ENCODE measurements around the gene NID1. TPM values are rescaled to one million over a fixed set of nuclear protein-coding genes. Genes with fewer than 3 reads are reported as not detected.
"Not testable (repeated sequence)": the region's sequence is repeated elsewhere in the genome, so short reads cannot be mapped to it uniquely, and the experiment has no call there.

Gene NID1
- total RNA-seq, 1 donor from 2014 or later: 107 TPM

DNA sequence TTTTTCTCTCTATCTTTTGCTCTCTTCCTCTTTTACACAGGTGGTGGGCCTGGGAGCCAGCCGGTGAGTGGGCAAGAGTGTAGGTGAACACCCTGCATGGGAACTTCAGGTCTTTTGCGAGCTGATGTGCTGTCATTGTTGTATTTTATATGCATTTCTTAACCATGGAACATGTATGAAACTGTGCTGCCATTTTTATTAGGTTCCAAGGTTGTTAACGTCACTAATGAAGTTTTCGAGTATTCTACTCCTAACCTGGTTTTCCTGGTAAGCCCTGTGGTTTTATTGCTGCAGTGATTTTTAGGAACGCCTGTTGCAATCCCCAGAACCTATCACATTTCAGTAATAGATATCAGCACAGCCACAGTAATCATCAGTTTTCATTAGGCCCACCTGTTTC is 14.8 kb upstream of the NID1 start:
- Histone ChIP-seq H3K4me1 (ENCODE audit: control insufficient read depth in 3 of 3, insufficient read depth in 3 of 3, low read length in 3 of 3) (no peaks in the 10 kb centered on the region), H3K36me3 (ENCODE audit: control insufficient read depth in 3 of 3, insufficient read depth in 3 of 3, low read length in 3 of 3) (no peaks in the 10 kb centered on the region), H3K27me3 (ENCODE audit: control insufficient read depth in 3 of 3, insufficient read depth in 3 of 3, low read length in 3 of 3) (no peaks in the 10 kb centered on the region), H3K9ac (ENCODE audit: low read depth in 1 of 3, low read length in 3 of 3) (no peak overlapping the region), H3K27ac (ENCODE audit: low read depth, low read length) (no peak overlapping the region), H3K9me3 (ENCODE audit: control insufficient read depth in 3 of 3, low read length in 3 of 3) (no peaks in the 10 kb centered on the region), H3K4me3 (ENCODE audit: low read length in 3 of 3) (no peak overlapping the region)

DNA sequence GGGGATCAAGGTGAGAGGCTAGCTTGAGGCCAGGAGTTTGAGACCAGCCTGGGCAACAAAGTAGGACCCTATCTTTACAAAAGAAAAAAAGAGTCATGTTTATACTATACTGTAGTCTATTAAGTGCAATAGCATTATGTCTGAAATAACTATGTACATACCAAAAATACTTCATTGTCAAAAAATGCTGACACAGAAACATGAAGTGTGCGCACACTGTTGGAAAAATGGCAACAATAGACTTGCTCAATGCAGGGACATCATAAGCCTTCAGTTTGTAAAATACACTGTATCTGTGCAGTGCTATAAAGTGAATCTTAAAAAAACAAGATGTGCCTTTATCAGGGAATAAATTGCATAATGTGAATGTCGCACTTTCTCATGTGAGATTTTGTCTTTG is 14.1 kb upstream of the NID1 start:
- Histone ChIP-seq H3K27me3 (ENCODE audit: control insufficient read depth in 3 of 3, insufficient read depth in 3 of 3, low read length in 3 of 3) (no peaks in the 10 kb centered on the region), H3K9me3 (ENCODE audit: control insufficient read depth in 3 of 3, low read length in 3 of 3) (no peaks in the 10 kb centered on the region), H3K36me3 (ENCODE audit: control insufficient read depth in 3 of 3, insufficient read depth in 3 of 3, low read length in 3 of 3) (no peaks in the 10 kb centered on the region), H3K4me1 (ENCODE audit: control insufficient read depth in 3 of 3, insufficient read depth in 3 of 3, low read length in 3 of 3) (no peaks in the 10 kb centered on the region), H3K4me3 (ENCODE audit: low read length in 3 of 3) (no peak overlapping the region), H3K9ac (ENCODE audit: low read depth in 1 of 3, low read length in 3 of 3) (no peak overlapping the region), H3K27ac (ENCODE audit: low read depth, low read length) (no peak overlapping the region)

DNA sequence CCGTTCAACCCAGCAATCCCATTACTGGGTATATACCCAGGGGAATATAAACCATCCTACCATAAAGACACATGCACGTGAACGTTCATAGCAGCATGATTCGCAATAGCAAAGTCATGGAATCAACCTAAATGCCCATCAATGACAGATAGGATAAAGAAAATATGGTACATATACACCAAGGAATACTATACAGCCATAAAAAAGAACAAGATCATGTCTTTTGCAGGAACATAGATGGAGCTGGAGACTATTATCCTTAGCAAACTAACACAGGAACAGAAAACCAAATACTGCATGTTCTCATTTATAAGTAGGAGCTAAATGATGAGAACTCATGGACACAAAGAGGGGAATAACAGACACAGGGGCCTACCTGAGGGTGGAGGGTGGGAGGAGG is 13.2 kb upstream of the NID1 start:
- H3K36me3 ChIP-seq (ENCODE audit: control insufficient read depth in 3 of 3, insufficient read depth in 3 of 3, low read length in 3 of 3); H3K4me1 ChIP-seq (ENCODE audit: control insufficient read depth in 3 of 3, insufficient read depth in 3 of 3, low read length in 3 of 3); H3K27ac ChIP-seq (ENCODE audit: low read depth, low read length); H3K9me3 ChIP-seq (ENCODE audit: control insufficient read depth in 3 of 3, low read length in 3 of 3); H3K27me3 ChIP-seq (ENCODE audit: control insufficient read depth in 3 of 3, insufficient read depth in 3 of 3, low read length in 3 of 3); H3K4me3 ChIP-seq (ENCODE audit: low read length in 3 of 3); H3K9ac ChIP-seq (ENCODE audit: low read depth in 1 of 3, low read length in 3 of 3): not testable (repeated sequence)

DNA sequence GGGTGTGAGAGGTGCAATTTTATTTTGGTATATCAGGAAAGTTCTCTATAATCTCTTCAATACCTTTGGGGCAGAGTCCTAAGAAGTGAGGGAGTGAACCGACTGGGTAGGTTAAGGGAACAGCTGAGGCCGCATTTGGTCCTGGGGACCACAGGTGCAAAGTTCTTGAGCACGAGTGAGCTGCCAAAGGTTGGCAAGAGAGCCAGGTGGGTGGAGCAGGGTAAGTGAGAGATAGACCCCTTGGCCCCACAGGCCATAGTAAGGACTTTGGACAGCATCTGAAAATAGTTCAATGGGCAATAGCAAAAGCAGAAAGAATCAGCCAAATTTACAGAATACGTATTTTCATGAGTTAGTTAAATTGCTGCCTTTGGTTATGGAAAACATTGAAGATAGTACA is 11.0 kb upstream of the NID1 start:
- Histone ChIP-seq H3K27ac (ENCODE audit: low read depth, low read length) (no peak overlapping the region), H3K4me3 (ENCODE audit: low read length in 3 of 3) (no peak overlapping the region), H3K27me3 (ENCODE audit: control insufficient read depth in 3 of 3, insufficient read depth in 3 of 3, low read length in 3 of 3) (no peaks in the 10 kb centered on the region), H3K36me3 (ENCODE audit: control insufficient read depth in 3 of 3, insufficient read depth in 3 of 3, low read length in 3 of 3) (no peaks in the 10 kb centered on the region), H3K9me3 (ENCODE audit: control insufficient read depth in 3 of 3, low read length in 3 of 3) (peaks cover under 1 to 1% (median under 1%) of the 10 kb centered on the region in 3 donors), H3K9ac (ENCODE audit: low read depth in 1 of 3, low read length in 3 of 3) (no peak overlapping the region), H3K4me1 (ENCODE audit: control insufficient read depth in 3 of 3, insufficient read depth in 3 of 3, low read length in 3 of 3) (no peaks in the 10 kb centered on the region)

DNA sequence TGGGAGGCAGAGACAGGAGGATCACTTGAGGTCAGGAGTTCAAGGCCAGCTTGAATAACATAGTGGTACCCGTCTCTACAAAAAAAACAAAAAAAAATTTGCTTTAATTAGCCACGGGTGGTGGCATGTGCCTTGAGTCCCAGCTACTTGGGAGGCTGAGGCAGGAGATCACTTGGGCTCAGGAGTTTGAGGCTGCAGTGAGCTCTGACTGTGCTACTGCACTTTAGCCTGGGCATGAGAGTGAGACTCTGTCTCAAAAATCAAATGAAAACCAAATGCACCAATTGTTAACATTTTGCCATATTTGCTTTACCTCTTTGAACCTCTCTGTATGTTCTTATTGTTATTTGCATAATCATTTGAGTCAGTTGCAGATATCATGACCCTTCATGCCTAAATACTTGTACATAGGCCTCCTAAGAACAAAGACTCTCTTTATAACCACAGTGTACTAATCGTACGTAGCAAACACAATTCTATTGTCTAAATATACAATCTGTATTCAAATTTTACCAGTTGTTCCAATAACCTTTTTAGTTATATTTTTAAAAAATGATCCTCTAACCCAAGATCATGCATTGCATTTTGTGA is 8.5 kb upstream of the NID1 start:
- H3K4me1 ChIP-seq (ENCODE audit: control insufficient read depth in 3 of 3, insufficient read depth in 3 of 3, low read length in 3 of 3): no peaks in the 10 kb centered on the region
- peaks cover 3 to 4% (median 4%) of the 10 kb centered on the region in 3 donors for H3K9me3 ChIP-seq (ENCODE audit: control insufficient read depth in 3 of 3, low read length in 3 of 3)
- no peak overlapping the region for H3K27ac ChIP-seq (ENCODE audit: low read depth, low read length)
- no peaks in the 10 kb centered on the region for H3K36me3 ChIP-seq (ENCODE audit: control insufficient read depth in 3 of 3, insufficient read depth in 3 of 3, low read length in 3 of 3)
- H3K4me3 ChIP-seq (ENCODE audit: low read length in 3 of 3): no peak overlapping the region
- no peaks in the 10 kb centered on the region for H3K27me3 ChIP-seq (ENCODE audit: control insufficient read depth in 3 of 3, insufficient read depth in 3 of 3, low read length in 3 of 3)
- H3K9ac ChIP-seq (ENCODE audit: low read depth in 1 of 3, low read length in 3 of 3): no peak overlapping the region

DNA sequence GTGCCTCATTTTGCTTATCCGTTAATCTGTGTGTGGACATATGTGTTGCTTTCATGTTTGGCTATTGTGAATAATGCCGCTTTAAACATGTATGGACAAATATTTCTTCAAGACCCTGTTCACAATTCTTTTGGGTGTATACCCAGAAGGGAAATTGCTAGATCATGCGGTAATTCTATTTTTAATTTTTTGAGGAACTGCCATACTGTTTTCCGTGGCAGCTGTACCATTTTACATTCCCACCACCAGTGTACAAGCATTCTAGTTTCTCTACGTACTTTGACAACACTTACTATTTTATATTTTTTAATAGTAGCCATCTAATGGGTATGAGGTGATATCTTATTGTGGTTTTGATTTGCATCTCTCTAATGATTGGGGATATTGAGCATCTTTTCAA is 7.1 kb upstream of the NID1 start:
- no peak overlapping the region for H3K27ac ChIP-seq (ENCODE audit: low read depth, low read length)
- H3K9ac ChIP-seq (ENCODE audit: low read depth in 1 of 3, low read length in 3 of 3): no peak overlapping the region
- no peak overlapping the region for H3K4me3 ChIP-seq (ENCODE audit: low read length in 3 of 3)
- H3K27me3 ChIP-seq (ENCODE audit: control insufficient read depth in 3 of 3, insufficient read depth in 3 of 3, low read length in 3 of 3): no peaks in the 10 kb centered on the region
- no peaks in the 10 kb centered on the region for H3K36me3 ChIP-seq (ENCODE audit: control insufficient read depth in 3 of 3, insufficient read depth in 3 of 3, low read length in 3 of 3)
- H3K4me1 ChIP-seq (ENCODE audit: control insufficient read depth in 3 of 3, insufficient read depth in 3 of 3, low read length in 3 of 3): no peaks in the 10 kb centered on the region
- peaks cover 3 to 4% (median 4%) of the 10 kb centered on the region in 3 donors for H3K9me3 ChIP-seq (ENCODE audit: control insufficient read depth in 3 of 3, low read length in 3 of 3)

DNA sequence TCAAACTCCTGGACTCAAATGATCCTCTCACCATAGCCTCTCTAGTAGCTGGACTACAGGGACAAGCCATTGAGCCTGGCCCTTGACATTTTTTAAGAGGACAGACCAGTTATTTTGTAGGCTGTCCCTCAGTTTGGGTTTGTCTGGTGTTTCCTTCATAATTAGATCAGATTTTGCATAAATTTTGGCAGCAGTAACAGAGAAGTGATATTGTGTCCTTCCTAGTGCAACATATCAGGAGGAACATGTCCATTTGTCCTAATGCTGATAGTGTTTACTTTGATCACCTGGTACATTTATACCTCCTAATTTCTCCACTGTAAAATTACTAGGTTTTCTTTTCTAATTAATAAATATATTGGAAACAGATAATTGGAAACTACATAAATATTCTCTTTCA is 5.9 kb upstream of the NID1 start:
- Histone ChIP-seq H3K4me3 (ENCODE audit: low read length in 3 of 3) (no peak overlapping the region), H3K4me1 (ENCODE audit: control insufficient read depth in 3 of 3, insufficient read depth in 3 of 3, low read length in 3 of 3) (peaks cover 0 to 3% (median 3%) of the 10 kb centered on the region in 3 donors), H3K27ac (ENCODE audit: low read depth, low read length) (no peak overlapping the region), H3K36me3 (ENCODE audit: control insufficient read depth in 3 of 3, insufficient read depth in 3 of 3, low read length in 3 of 3) (no peaks in the 10 kb centered on the region), H3K9ac (ENCODE audit: low read depth in 1 of 3, low read length in 3 of 3) (no peak overlapping the region), H3K9me3 (ENCODE audit: control insufficient read depth in 3 of 3, low read length in 3 of 3) (peaks cover 3 to 4% (median 4%) of the 10 kb centered on the region in 3 donors), H3K27me3 (ENCODE audit: control insufficient read depth in 3 of 3, insufficient read depth in 3 of 3, low read length in 3 of 3) (peaks cover 0 to under 1% (median under 1%) of the 10 kb centered on the region in 3 donors)

DNA sequence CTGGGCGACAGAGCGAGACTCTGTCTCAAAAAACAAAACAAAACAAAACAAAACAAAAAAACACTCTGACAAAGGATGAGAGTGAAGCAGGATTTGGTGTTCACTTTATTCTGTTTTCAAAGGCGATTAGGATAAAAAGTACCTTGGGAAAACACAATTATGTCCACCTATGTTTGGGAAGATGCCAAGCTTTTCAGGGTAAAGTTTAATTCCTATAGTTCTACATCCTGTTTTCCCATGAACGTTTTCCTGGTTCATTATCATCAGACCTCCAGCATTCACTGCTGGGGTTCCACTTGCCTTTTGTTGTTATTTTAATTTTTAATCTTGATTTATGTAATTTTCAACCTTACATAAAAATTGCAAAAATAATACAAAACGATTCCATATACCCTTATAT is 4.9 kb upstream of the NID1 start:
- H3K4me1 ChIP-seq (ENCODE audit: control insufficient read depth in 3 of 3, insufficient read depth in 3 of 3, low read length in 3 of 3): peaks cover 3 to 10% (median 6%) of the 10 kb centered on the region in 3 donors
- H3K36me3 ChIP-seq (ENCODE audit: control insufficient read depth in 3 of 3, insufficient read depth in 3 of 3, low read length in 3 of 3): no peaks in the 10 kb centered on the region
- no peak overlapping the region for H3K27ac ChIP-seq (ENCODE audit: low read depth, low read length)
- no peak overlapping the region for H3K4me3 ChIP-seq (ENCODE audit: low read length in 3 of 3)
- peaks cover 7 to 9% (median 8%) of the 10 kb centered on the region in 3 donors for H3K27me3 ChIP-seq (ENCODE audit: control insufficient read depth in 3 of 3, insufficient read depth in 3 of 3, low read length in 3 of 3)
- no peak overlapping the region for H3K9ac ChIP-seq (ENCODE audit: low read depth in 1 of 3, low read length in 3 of 3)
- H3K9me3 ChIP-seq (ENCODE audit: control insufficient read depth in 3 of 3, low read length in 3 of 3): peaks cover 3 to 4% (median 4%) of the 10 kb centered on the region in 3 donors

DNA sequence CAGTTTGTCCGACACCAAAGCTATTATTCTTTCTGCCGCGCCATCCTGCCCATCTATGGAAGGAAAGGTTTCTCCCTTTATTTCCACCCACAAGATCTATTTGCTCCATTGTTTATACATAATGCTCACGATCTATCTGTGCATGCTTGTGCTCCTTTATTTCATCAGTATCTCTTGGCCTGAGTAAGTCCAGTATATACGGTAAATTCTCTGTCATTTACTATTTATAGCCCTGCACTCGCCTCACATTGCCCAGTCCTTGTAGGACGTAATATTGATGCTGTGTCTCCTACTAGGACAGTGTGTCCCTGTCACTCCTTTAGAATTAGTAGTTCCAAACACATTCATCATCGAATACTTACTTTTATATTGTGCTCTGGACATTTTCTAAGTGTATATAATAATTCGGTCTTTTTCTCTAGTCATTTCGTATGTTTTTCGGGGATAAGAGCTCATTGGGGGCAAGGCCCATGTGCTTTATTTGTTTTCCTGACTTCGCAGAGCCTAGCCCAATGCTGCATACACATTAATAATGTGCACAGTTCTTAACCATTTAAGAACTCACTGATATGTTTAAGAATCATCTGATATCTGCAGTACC is 3.1 kb upstream of the NID1 start:
- peaks cover 14 to 22% (median 19%) of the 10 kb centered on the region in 3 donors for H3K27me3 ChIP-seq (ENCODE audit: control insufficient read depth in 3 of 3, insufficient read depth in 3 of 3, low read length in 3 of 3)
- H3K27ac ChIP-seq (ENCODE audit: low read depth, low read length): no peak overlapping the region
- peaks cover 3 to 4% (median 4%) of the 10 kb centered on the region in 3 donors for H3K9me3 ChIP-seq (ENCODE audit: control insufficient read depth in 3 of 3, low read length in 3 of 3)
- H3K4me1 ChIP-seq (ENCODE audit: control insufficient read depth in 3 of 3, insufficient read depth in 3 of 3, low read length in 3 of 3): peaks cover 7 to 20% (median 13%) of the 10 kb centered on the region in 3 donors
- H3K4me3 ChIP-seq (ENCODE audit: low read length in 3 of 3): no peak overlapping the region
- H3K9ac ChIP-seq (ENCODE audit: low read depth in 1 of 3, low read length in 3 of 3): no peak overlapping the region
- no peaks in the 10 kb centered on the region for H3K36me3 ChIP-seq (ENCODE audit: control insufficient read depth in 3 of 3, insufficient read depth in 3 of 3, low read length in 3 of 3)

DNA sequence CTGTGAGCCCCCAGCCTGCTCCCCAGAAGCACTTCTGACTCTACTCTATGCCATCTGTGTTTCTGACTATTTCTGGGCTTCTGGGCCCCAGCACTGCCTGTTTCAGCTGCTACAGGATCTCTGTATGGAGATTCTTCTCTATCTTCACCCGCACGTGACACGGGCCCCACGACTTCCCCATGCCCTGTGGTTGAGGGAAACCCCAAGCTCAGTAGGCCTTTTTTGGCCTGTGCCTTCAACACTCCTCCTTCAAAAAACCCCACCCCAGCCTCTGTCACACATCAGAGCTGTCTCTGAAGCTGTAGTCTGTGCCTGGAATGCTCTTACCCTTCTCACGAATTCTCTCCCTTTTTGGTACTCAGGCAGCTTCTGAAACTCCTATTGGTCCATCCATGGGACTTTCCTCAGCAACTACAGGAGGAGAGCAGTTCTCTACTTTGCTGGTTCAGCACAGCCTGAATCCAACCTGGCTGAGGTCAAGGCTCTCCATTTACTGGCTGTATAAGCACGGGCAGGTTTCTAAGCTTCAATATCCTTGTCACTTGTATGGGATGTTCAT is 2.0 kb upstream of the NID1 start:
- peak overlapping the region; percentile 81 for H3K27ac ChIP-seq (ENCODE audit: low read depth, low read length)
- peaks cover 14 to 22% (median 19%) of the 10 kb centered on the region in 3 donors for H3K27me3 ChIP-seq (ENCODE audit: control insufficient read depth in 3 of 3, insufficient read depth in 3 of 3, low read length in 3 of 3)
- H3K9me3 ChIP-seq (ENCODE audit: control insufficient read depth in 3 of 3, low read length in 3 of 3): peaks cover 3 to 4% (median 4%) of the 10 kb centered on the region in 3 donors
- H3K36me3 ChIP-seq (ENCODE audit: control insufficient read depth in 3 of 3, insufficient read depth in 3 of 3, low read length in 3 of 3): no peaks in the 10 kb centered on the region
- H3K4me1 ChIP-seq (ENCODE audit: control insufficient read depth in 3 of 3, insufficient read depth in 3 of 3, low read length in 3 of 3): peaks cover 7 to 20% (median 13%) of the 10 kb centered on the region in 3 donors
- no peak overlapping the region for H3K9ac ChIP-seq (ENCODE audit: low read depth in 1 of 3, low read length in 3 of 3)
- H3K4me3 ChIP-seq (ENCODE audit: low read length in 3 of 3): no peak overlapping the region
